Activated naive CD8-positive, alpha-beta T cell treated with anti-CD3 and anti-CD28 coated beads, Interleukin-2, amount 50 U/mL, for 16 hours (primary cell): Measurements from ENCODE around the gene ZNF652.
"Not testable (repeated sequence)": the region's sequence is repeated elsewhere in the genome, so short reads cannot be mapped to it uniquely, and the experiment has no call there.

Source experiments
- DNase-seq: peaks from one replicate; pipeline ENCODE4 v3.0.0-alpha.2; 2020; ENCODE audit warnings: low read depth, low spot score

The ZNF652 gene

DNA sequence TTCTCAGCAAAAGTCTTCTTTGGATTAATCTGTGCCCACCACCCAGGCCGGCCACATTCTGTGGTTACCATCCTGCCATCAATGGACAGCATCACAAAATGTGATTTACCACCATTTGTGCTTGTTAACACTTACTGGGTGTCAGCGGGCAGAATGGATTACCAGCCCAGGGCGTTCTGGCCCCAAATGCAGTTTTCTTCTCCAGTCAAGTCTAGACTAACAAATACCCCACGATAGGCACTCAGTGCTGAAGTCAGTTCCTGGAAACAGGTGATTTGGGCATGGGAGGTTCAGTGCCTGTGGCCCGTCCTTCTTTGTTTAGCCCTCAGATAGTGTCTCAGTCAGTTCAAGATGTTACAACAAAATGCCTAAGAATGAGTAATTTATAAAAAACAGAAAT, 92.7 kb downstream of the ZNF652 start:
- DNase-seq = no peak

DNA sequence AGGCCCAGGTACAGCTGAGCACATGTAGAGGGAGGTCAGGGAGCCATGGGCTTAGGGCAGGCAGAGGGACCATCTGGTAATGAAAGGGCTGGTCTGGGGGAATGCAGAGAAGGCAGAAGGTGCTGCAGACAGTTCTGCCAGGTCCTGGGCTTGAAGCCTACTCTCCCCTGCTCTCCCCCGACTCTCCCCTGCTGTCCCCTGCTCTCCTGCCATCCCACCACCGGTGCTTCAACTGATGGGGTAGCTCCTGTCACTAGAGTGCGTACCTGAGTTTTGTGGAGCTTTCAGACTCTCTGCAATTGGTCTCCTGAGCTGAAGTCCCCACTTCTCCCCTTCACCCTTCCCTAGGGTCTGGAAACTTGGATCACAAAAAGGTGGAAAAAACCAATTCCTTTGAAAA, 94.1 kb downstream of the ZNF652 start:
- DNase-seq = no peak

DNA sequence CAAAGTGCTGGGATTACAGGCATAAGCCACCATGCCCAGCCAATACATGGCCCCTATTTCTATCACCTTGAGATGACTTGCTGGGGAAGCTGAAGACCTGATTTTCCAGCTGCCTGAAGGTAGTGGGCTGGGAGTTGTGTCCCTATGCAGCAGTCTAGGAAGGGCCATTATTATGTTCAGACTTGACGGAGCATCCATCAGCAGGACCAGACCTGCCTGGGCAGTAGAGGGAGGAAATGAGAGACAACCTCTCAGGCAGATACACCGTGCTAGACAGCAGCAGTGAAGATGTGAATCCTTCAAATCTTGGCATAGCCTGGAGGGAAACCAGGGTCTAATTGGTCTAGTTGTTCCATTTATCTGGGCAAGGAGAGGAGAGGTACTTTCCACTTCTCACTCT, 95.8 kb downstream of the ZNF652 start:
- no peak for DNase-seq

DNA sequence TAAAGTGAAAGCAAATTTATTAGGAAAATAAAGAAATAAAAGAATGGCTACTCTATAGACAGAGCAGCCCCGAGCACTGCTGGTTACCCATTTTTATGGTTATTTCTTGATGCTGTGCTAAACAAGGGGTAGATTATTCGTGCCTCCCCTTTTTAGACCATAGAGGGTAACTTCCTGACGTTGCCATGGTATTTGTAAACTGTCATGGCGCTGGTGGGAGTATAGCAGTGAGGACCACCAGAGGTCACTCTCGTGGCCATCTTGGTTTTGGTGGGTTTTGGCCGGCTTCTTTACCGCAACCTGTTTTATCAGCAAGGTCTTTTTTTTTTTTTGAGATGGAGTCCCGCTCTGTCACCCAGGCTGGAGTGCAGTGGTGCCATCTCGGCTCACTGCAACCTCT, 100.5 kb downstream of the ZNF652 start:
- not testable (repeated sequence) for DNase-seq

DNA sequence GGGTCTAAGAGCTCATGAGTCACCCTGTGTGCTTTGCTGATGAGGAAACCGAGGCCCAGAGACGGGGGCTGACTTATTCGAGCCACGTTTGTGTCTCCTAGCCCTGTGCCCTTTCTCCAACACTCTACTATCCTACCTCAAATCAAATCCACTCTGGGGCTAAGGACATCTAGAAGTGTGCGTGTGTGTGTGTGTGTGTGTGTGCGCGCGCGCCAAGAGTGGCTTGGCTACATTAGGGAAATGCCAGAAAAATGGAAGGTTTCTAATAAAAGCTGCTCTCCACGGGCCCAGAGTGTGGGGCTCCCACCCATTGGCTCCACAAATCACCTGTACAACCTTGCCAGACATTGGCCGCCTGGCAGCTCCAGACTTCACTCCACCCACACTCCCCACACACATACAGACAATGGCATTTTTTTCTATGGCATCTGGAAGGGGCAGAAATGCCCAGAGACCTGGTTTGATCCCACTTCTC, 101.2 kb downstream of the ZNF652 start:
- no peak for DNase-seq

DNA sequence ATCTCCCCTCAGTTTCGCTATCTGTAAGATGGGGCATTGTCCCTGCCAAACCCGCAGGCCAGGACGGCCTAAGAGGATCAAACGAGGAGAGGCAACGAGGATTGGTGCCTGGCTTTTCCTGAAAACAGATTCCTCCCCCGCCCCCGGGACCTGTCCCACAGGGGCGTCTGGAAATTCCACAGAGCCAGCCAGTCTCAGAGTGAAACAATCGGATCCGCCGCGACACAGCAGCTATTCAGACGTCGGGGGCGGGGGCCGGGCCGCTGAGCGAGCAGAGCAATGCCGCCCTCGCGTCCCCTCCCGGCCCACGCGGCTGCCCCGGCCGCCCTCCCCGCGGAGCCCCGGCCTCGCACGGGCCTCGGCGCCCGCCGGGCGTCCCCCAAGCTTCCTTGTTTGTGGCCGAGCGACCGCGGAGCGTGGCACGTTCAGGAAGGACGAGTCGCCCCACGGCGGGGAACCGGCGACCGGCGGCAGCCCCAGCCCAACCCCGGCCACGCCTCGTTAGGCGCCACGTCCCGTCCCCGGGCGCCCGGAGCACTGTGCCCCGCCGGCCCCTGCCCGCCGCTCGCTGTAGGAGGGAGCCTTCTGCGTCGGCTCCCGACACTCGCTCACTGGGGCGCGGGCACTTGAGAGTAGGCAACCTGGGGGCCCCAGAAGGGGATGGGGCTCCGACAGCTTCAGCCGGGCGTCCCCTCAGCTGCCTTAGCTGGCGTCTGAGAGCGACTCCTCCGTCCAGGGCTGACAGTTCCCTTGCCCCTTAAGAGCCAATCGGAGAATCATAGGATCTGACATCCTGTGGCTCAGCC, 101.8 kb downstream of the ZNF652 start:
- DNase-seq = no peak

DNA sequence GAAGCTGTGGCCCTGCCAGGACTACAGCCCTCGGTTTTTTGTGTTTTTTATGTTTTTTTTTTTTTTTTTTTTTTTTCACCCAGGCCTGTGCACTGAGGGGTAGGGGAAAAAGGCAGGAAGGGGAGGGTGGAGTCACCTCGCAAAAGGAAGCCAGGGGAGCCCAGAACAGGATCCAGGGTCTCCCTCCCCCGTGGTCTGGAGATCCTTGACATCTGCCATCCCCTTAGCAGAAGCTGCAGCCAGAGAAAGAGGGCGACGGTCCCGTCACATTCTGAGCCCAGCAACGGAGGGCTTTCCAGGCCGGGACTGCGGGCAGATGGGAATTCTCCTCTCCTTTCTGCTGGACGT, 102.4 kb downstream of the ZNF652 start:
- no peak for DNase-seq

DNA sequence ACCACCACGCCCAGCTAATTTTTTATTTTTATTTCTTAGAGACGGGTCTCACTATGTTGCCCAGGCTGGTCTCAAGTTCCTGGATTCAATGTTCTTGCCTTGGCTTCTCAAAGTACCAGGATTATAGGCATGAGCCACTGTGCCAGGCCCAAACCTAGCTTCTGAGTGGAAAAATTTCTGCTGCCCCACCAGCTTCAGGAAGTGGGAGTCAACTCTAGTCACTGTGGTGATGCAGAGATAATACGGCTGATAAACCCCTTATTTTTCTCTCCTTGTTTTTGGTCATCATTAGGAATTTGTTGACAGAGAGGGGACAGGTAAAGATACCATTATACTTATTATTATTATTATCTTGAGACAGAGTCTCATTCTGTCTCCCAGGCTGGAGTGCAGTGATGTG, 103.7 kb downstream of the ZNF652 start:
- no peak for DNase-seq

DNA sequence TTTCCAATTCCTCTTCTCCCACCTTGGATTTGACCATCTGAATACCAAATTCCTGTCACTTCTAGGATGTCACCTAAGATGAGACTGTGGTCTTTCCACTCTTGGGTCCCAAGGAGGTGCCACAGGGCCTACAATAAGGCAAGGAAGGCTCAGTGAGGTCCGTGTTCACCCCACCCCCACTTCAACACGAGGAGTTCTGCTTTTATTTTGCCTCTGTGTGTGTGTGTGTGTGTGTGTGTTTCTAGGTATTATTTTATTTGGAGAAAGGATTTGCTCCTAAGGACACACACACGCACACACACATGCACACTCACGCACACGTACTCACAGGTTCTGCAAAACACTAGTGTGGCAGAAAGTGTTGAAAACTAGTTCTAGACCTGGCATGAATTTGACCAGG, 106.9 kb downstream of the ZNF652 start:
- DNase-seq = no peak

DNA sequence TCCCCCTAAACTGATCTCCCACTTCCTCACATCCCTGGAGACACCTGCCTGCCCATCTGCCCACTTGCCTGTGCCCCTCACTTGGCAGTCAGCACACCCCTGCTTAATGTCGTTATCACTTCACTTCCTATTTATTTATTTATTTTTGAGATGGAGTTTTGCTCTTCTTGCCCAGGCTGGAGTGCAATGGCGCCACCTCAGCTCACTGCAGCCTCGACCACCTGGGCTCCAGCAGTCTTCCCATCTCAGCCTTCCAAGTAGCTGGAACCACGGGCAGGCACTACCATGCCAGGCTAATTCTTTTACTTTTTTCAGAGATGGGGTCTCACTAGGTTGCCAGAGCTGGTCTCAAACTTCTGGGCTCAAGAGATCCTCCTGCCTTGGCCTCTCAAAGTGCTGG, 108.0 kb downstream of the ZNF652 start:
- DNase-seq = no peak

GRCh38 chr17:49252148-49252695, 109.8 kb downstream of the ZNF652 start:
- no peak for DNase-seq

- no peak for DNase-seq
Observed at GRCh38 chr17:49249890-49250522, 112.0 kb downstream of the ZNF652 start.

DNA sequence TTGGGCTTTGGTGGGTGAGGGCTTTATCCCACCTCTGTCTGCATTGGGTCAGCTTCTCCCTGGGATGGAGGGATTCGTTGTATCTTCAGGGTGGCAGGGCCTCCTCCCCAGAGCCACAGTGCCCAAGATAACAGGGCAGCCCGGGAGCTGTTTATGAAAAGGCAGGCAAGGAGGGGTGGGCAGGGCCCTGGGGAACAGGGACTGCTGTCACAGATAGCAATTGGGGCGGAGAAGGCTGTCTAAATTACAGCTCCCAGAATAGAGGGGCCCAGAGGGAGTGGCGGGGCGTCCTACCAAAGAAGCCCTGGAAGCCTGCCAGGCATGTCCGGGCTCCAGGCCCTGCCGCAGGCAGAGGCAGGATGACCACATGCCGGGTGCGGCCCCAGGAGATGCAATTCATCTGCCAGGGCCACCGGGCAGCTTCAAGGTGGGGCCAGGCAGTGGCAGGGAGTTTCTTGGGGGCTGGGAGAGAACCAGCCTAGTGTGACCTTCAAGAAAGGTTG, 112.7 kb downstream of the ZNF652 start:
- DNase-seq = no peak

- no peak for DNase-seq
Observed at GRCh38 chr17:49247944-49248343, 114.1 kb downstream of the ZNF652 start.

GRCh38 chr17:49244839-49245238, 117.2 kb downstream of the ZNF652 start:
- no peak for DNase-seq
